ENCODE results near the gene ZDHHC19. TPM values are rescaled to one million over a fixed set of nuclear protein-coding genes. Genes with fewer than 3 reads are reported as not detected.
A peak's percentile ranks its signal among the peaks of the same experiment; 100 is the strongest.

ZDHHC19 gene
- total and polyA plus RNA-seq, 11 donors, result 0.30 TPM; not detected in 10

DNA sequence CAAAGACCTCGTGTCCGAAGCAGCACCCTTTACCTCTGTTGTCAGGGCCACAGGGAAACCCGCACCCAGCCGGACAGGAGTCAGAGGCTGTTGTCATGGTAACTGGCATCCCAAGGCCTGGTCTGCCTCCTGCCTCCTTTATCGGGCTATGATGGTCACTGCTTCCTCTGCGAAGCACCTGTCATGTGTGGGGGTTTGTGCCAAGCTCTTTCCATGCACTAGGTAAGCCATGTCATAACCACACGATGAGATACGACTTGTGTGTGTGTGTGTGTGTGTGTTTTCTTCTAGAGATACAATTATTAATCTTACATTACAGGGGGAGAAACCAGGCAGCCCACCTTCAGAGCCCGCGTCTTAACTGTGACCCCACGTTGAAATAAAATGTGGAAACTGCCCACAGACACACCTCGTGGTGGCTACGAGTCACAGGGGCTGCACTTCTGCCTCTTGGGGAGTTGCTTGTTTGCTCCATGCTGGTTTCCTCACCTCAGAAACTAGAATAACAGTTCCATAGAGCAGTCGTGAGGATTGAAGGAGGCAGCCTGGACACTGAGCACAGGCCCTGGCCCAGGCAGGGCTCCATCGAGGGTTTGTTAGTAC lies 18.0 kb downstream of the ZDHHC19 start:
- Histone ChIP-seq H3K4me1 (peaks cover 0 to 37% (median 12%) of the 10 kb centered on the region in 12 donors), H3K36me3 (no peaks in the 10 kb centered on the region), H3K9me3 (no peaks in the 10 kb centered on the region), H3K27ac (peak overlapping the region; percentile 5 to 93 (median 72)), H3K27me3 (no peaks in the 10 kb centered on the region), H3K4me3 (no peak overlapping the region)
- 63 to 66% (median 65%) methylated on average over 14 to 15 of the region's 15 CpGs for WGBS, 4 donors
- DNase-seq, result peak in 1 of 5 donors; percentile 51
- no peak for TF ChIP-seq CTCF (IDR thresholded peaks at IDR 0.05)
- no peak for TF ChIP-seq POLR2A (IDR thresholded peaks at IDR 0.05)
- ATAC-seq, result no peak
- intact Hi-C loops (cut with DNase I), result loop anchor here in 2 of 10 donors (5.0 to 10.0 kb wide), 2 partner anchors 168 to 171 kb away; no protein-coding TSS in a partner anchor

GRCh38 chr3:196192524-196193051 lies 18.6 kb downstream of the ZDHHC19 start:
- Histone ChIP-seq H3K27me3 (no peaks in the 10 kb centered on the region), H3K9me3 (no peaks in the 10 kb centered on the region), H3K4me3 (no peak overlapping the region), H3K27ac (peak overlapping the region in 10 of 12 donors; percentile 24 to 93 (median 77)), H3K4me1 (peaks cover 0 to 37% (median 12%) of the 10 kb centered on the region in 12 donors), H3K36me3 (no peaks in the 10 kb centered on the region)
- intact Hi-C loops (cut with DNase I), result loop anchor here in 2 of 10 donors (5.0 to 10.0 kb wide), 2 partner anchors 168 to 170 kb away; no protein-coding TSS in a partner anchor
- no peak for TF ChIP-seq POLR2A (IDR thresholded peaks at IDR 0.05)
- no peak for TF ChIP-seq CTCF (IDR thresholded peaks at IDR 0.05)
- DNase-seq (peak in 2 of 5 donors; percentile 63 to 75), ATAC-seq (peak in 3 of 4 donors; percentile 15 to 41 (median 25))
- WGBS, 4 donors, result 51 to 61% (median 53%) methylated on average over 14 of the region's 14 CpGs

DNA sequence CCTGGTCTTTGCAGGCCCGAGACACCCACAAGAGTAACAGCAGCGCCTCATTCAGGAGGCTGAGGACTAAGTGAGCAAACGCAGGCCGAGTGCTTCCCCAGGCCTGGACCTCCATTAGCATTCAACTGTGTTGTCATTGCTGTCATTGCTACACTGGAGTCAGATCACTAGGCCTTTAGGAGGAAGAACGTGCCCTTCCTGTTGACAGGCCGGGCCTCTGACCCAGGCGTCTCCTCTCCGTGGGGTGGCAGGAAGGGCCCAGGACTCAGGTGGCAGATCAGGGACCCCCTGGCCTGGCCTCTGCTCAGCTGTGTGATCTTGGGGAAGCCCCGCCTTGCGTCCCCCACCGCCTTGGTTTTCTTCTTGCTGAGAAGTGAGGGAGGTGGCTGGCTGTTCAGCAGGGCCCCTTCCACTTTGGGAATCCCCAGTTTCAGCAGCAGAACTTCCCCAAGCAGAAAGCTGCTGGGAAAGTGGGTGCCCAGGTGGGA lies 19.1 kb downstream of the ZDHHC19 start:
- 69 to 85% (median 75%) methylated on average over 7 to 11 of the region's 11 CpGs for WGBS, 4 donors
- TF ChIP-seq POLR2A (IDR thresholded peaks at IDR 0.05) (no peak), CTCF (IDR thresholded peaks at IDR 0.05) (no peak)
- H3K27ac ChIP-seq, result peak overlapping the region in 10 of 12 donors; percentile 24 to 93 (median 77)
- H3K4me3 ChIP-seq, result no peak overlapping the region
- peak in 1 of 5 donors; percentile 62 for DNase-seq
- no peaks in the 10 kb centered on the region for H3K9me3 ChIP-seq
- intact Hi-C loops (cut with DNase I), result loop anchor here in 2 of 10 donors (5.0 to 10.0 kb wide), 2 partner anchors 167 to 170 kb away; no protein-coding TSS in a partner anchor
- peaks cover 0 to 41% (median 12%) of the 10 kb centered on the region in 12 donors for H3K4me1 ChIP-seq
- H3K27me3 ChIP-seq, result no peaks in the 10 kb centered on the region
- H3K36me3 ChIP-seq, result no peaks in the 10 kb centered on the region
- no peak for ATAC-seq
